Measurements from ENCODE around the gene MRPL43.

MRPL43 gene

DNA sequence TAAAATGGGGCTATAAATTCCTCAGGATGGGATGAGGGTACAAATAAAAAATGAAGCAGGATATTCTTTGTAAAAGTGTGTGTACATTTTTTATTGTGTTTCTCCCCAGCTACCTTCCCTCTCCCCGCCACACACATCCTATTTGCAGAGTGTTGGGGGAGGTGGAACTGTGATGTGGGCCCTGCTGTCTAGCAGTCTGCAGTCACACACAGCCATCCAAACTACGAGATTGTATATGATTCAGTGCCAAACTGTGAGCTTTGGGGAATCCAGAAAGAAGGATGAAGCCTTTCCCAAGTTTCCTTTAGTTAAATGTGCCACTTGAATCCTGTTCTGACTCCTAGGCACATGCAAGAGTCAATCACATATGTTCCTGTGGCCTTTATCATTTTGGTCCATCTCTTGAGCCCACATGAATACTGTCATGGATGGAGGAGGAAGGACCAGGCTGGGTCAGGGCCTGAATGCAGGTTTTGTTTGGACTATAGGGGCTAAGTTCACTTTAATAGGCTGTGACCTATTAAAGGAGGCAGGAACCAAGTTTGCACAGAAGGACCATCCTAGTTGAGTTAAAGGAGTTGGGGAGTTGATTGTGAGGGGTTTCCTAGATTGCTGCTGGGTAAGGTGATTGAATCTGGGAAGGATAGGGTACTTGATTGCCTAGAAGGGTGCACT is 19.1 kb downstream of the MRPL43 start:
- no peak for TF ChIP-seq CTCF (IDR thresholded peaks at IDR 0.05; ENCODE audit: insufficient read depth, missing control alignments)
- DNase-seq (ENCODE audit: insufficient read length, low spot score) = no peak
- no peak for FAIRE-seq

- FAIRE-seq (no peak), DNase-seq (ENCODE audit: insufficient read length, low spot score) (no peak)
- TF ChIP-seq CTCF (IDR thresholded peaks at IDR 0.05; ENCODE audit: insufficient read depth, missing control alignments) = no peak
Measured at GRCh38 chr10:100967332-100967731, 20.0 kb downstream of the MRPL43 start.

GRCh38 chr10:100966887-100967286 is 20.4 kb downstream of the MRPL43 start:
- DNase-seq (ENCODE audit: insufficient read length, low spot score) (no peak), FAIRE-seq (no peak)
- TF ChIP-seq CTCF (IDR thresholded peaks at IDR 0.05; ENCODE audit: insufficient read depth, missing control alignments) = no peak

- no peak for DNase-seq (ENCODE audit: insufficient read length, low spot score)
- no peak for TF ChIP-seq CTCF (IDR thresholded peaks at IDR 0.05; ENCODE audit: insufficient read depth, missing control alignments)
- FAIRE-seq = no peak
Measured at GRCh38 chr10:100965820-100966219, 21.5 kb downstream of the MRPL43 start.

DNA sequence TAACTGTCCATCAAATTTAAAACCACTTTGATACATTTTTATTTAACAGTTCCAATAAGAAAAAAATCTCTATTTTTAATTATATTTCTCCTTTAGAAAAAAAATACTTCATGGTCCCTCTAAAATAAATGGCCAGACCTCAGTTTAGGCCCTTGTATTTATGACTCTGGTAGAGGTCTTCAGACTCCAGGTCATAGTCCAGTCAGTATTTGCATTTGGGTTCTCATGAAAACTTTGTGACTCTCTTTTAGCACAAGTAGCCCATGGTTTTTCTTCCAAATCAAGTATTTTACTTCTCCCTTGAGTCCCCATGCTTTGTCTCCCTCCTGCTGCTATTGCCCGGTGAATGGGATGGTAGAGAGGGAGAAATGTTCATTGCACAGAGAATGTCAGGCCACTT is 23.5 kb downstream of the MRPL43 start:
- DNase-seq (ENCODE audit: insufficient read length, low spot score) (no peak), FAIRE-seq (no peak)
- TF ChIP-seq CTCF (IDR thresholded peaks at IDR 0.05; ENCODE audit: insufficient read depth, missing control alignments) = no peak

DNA sequence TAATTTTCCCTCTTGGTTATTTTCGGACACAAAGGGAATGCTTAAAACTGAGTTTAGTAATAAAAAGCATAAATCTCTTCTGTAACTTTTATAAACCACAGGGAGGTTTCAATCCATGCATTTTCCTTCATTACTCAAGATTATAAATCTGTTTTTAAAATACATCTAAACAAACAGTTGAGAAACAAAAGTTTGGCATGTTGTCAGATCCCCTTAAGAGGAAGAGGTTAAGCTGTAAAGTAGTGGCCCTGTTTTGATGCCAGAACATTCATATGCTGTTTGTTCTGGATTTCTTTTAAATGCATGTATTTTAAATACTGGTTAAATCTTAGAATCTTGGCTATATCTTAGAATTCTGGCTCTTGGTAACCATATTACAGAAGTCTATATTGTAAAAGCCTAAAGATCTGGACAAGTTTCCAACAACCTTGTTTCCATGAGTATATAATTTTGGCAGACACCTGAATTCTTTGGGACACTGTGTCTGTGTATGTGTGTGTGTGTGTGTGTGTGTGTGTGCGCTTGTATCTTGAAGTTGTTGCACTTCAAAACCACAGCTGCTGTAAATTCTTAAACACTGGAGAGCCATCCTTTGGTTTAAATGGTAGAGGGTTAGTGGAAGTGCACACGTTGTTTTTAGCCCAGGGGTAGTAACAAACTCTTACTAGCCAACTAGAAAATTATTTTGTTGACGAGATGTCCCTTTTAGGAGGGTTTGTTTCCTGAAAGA is 24.8 kb downstream of the MRPL43 start:
- no peak for TF ChIP-seq CTCF (IDR thresholded peaks at IDR 0.05; ENCODE audit: insufficient read depth, missing control alignments)
- FAIRE-seq (no peak), DNase-seq (ENCODE audit: insufficient read length, low spot score) (no peak)

DNA sequence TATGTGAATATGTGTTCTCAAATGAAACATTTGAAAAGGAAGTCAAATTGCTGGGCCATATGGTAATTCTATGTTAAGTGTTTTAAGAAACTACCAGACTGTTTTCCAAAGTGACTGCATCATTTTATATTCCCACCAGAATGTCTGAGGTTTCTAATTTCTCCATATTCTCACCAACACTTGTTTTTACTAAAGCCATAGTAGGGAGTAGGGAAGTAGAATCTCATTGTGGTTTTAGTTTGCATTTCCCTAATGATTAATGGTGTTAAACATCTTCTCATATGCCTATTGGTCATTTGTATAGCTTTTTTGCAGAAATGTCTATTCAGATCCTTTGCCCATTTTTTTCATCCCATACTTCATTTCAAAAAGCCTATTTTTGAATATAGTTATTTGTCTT is 27.0 kb downstream of the MRPL43 start:
- DNase-seq (ENCODE audit: insufficient read length, low spot score) = no peak
- no peak for TF ChIP-seq CTCF (IDR thresholded peaks at IDR 0.05; ENCODE audit: insufficient read depth, missing control alignments)
- FAIRE-seq = peak; percentile 91
